A673 (cell line): ENCODE results near the gene FCF1. TPM values are rescaled to one million over a fixed set of nuclear protein-coding genes. Genes with fewer than 3 reads are reported as not detected.

ENCODE experiments used
- BruUV-seq: library from RNA; stranded (reverse); fragments of 400-500 nt; replicated peaks from 2 replicates; lab custom pipeline; 2021; lab: Mats Ljungman, UMichigan
- CTCF ChIA-PET: fragments of 300-600 bp; sonication (Branson Sonifier 250); formaldehyde crosslinking; loops from one replicate; lab custom pipeline; 2022; ENCODE audit warnings: antibody characterized with exemption; lab: Charles Lee
- POLR2A ChIA-PET: fragments of 300-600 bp; sonication (Branson Sonifier 250); formaldehyde crosslinking; loops from one replicate; lab custom pipeline; 2022; ENCODE audit warnings: antibody characterized with exemption; ENCODE audit not compliant: low non-redundant PET; lab: Charles Lee
- DNase-seq: peaks from one replicate; pipeline ENCODE4 v3.0.0-alpha.2; 2015; ENCODE audit warnings: low spot score
- H3K27ac ChIP-seq: fragments of 200-600 bp; sonication (generic); 2 replicates; pipeline ENCODE4 v1.5.1; 2016; ENCODE audit warnings: mixed run types, low read depth, mild to moderate bottlenecking, mixed read lengths, antibody characterized with exemption, low read length; ENCODE audit not compliant: poor library complexity, severe bottlenecking
- H3K27me3 ChIP-seq: fragments of 200-600 bp; sonication (generic); replicated peaks from 2 replicates; pipeline ENCODE4 v1.6.1; 2017; ENCODE audit warnings: mixed run types, low read depth, mild to moderate bottlenecking, mixed read lengths, antibody characterized with exemption, low read length; ENCODE audit not compliant: insufficient read depth, poor library complexity
- H3K36me3 ChIP-seq: fragments of 200-600 bp; sonication (generic); 2 replicates; pipeline ENCODE4 v1.6.1; 2016; ENCODE audit warnings: mixed run types, mild to moderate bottlenecking, mixed read lengths, antibody characterized with exemption, low read length; ENCODE audit not compliant: insufficient read depth, poor library complexity, severe bottlenecking
- H3K4me1 ChIP-seq: fragments of 200-600 bp; sonication (generic); 2 replicates; pipeline ENCODE4 v1.6.1; 2017; ENCODE audit warnings: mixed run types, mild to moderate bottlenecking, mixed read lengths, antibody characterized with exemption, low read length; ENCODE audit not compliant: insufficient read depth, poor library complexity, severe bottlenecking
- H3K4me3 ChIP-seq: fragments of 200-600 bp; sonication (generic); 2 replicates; pipeline ENCODE4 v1.5.1; 2016; ENCODE audit warnings: low read depth, mixed run types, mild to moderate bottlenecking, mixed read lengths, low read length; ENCODE audit not compliant: poor library complexity, severe bottlenecking
- H3K9me3 ChIP-seq: fragments of 200-600 bp; sonication (generic); 2 replicates; pipeline ENCODE4 v1.6.1; 2016; ENCODE audit warnings: mixed run types, low read depth, mild to moderate bottlenecking, mixed read lengths, antibody characterized with exemption, low read length; ENCODE audit not compliant: poor library complexity, severe bottlenecking
- CTCF ChIP-seq: fragments of 300-800, 200-600 bp; sonication (generic); conservative IDR thresholded peaks from 2 replicates; pipeline ENCODE4 v1.5.1; 2017; ENCODE audit warnings: low read depth, mild to moderate bottlenecking, antibody characterized with exemption, low read length, moderate library complexity, mixed read lengths
- EZH2 ChIP-seq: fragments of 200-600 bp; sonication (generic); IDR thresholded peaks from 2 replicates; pipeline ENCODE4 v1.6.1; 2017; ENCODE audit warnings: borderline replicate concordance, low read depth, mild to moderate bottlenecking, mixed read lengths, antibody characterized with exemption, low read length; ENCODE audit not compliant: poor library complexity, severe bottlenecking
- intact Hi-C: fragments of 100-400 bp; cut with micrococcal nuclease; formaldehyde crosslinking; loops from one replicate; pipeline ENCODE4 v1.10.0; 2022; ENCODE audit not compliant: unreplicated experiment
- total RNA-seq: library from RNA; stranded (reverse); gene quantifications from 2 replicates; pipeline ENCODE4 v1.2.3, GENCODE V29; 2021

The FCF1 gene
- total RNA-seq, 1 experiment from 2014 or later: 74.2 TPM

GRCh38 chr14:74667758-74668157 is 45.2 kb upstream of the FCF1 start:
- CTCF ChIA-PET: no interaction called here

GRCh38 chr14:74669256-74669655 is 43.7 kb upstream of the FCF1 start:
- TF ChIP-seq CTCF: no peak
- TF ChIP-seq EZH2: no peak
- no peaks in the 10 kb centered on the region for H3K27me3 ChIP-seq
- no peak for DNase-seq
- ChIA-PET CTCF (no interaction called here), POLR2A (no interaction called here)
- H3K4me3 ChIP-seq: no peak overlapping the region
- no peaks in the 10 kb centered on the region for H3K4me1 ChIP-seq
- H3K27ac ChIP-seq: no peak overlapping the region
- H3K9me3 ChIP-seq: no peaks in the 10 kb centered on the region
- peaks cover 62% of the 10 kb centered on the region for H3K36me3 ChIP-seq
- BruUV-seq: no TSS peak
- intact Hi-C loops: no loop called here

More at GRCh38 chr14:74667758-74668157, 45.2 kb upstream of the FCF1 start:
- no TSS peak for BruUV-seq
- peaks cover 59% of the 10 kb centered on the region for H3K36me3 ChIP-seq
- H3K27ac ChIP-seq: no peak overlapping the region
- H3K27me3 ChIP-seq: no peaks in the 10 kb centered on the region
- intact Hi-C loops: no loop called here
- TF ChIP-seq CTCF (no peak), EZH2 (no peak)
- H3K4me3 ChIP-seq: no peak overlapping the region
- H3K9me3 ChIP-seq: no peaks in the 10 kb centered on the region
- POLR2A ChIA-PET: no interaction called here
- no peaks in the 10 kb centered on the region for H3K4me1 ChIP-seq
- DNase-seq: no peak

- intact Hi-C loops: no loop called here
- Histone ChIP-seq H3K36me3 (peaks cover 58% of the 10 kb centered on the region), H3K9me3 (no peaks in the 10 kb centered on the region), H3K27me3 (no peaks in the 10 kb centered on the region), H3K27ac (no peak overlapping the region), H3K4me1 (no peaks in the 10 kb centered on the region), H3K4me3 (no peak overlapping the region)
- no peak for DNase-seq
- POLR2A ChIA-PET: no interaction called here
- TF ChIP-seq CTCF (no peak), EZH2 (no peak)
- CTCF ChIA-PET: no interaction called here
- no TSS peak for BruUV-seq
These were observed 43.1 kb upstream of the FCF1 start for GRCh38 chr14:74669846-74670245.
